CD4-positive, alpha-beta T cell treated with Interleukin-1 beta for 1 hour (primary cell): ENCODE measurements around the gene CKAP5.
A peak's percentile ranks its signal among the peaks of the same experiment; 100 is the strongest.
"Not testable (repeated sequence)": the region's sequence is repeated elsewhere in the genome, so short reads cannot be mapped to it uniquely, and the experiment has no call there.

Source experiments
- DNase-seq, 2 donors: peaks; one replicate each; pipeline ENCODE4 v3.0.0-alpha.2; 2020 to 2022

Gene CKAP5

GRCh38 chr11:46724088-46724487 lies 122.0 kb downstream of the CKAP5 start:
- no peak for DNase-seq

GRCh38 chr11:46723359-46723680 lies 122.8 kb downstream of the CKAP5 start:
- no peak for DNase-seq

GRCh38 chr11:46722566-46723358 lies 123.3 kb downstream of the CKAP5 start:
- no peak for DNase-seq

GRCh38 chr11:46721286-46721685 lies 124.8 kb downstream of the CKAP5 start:
- DNase-seq, result no peak

- no peak for DNase-seq
These were observed 126.4 kb downstream of the CKAP5 start for GRCh38 chr11:46719543-46720218.

GRCh38 chr11:46719048-46719542 lies 127.0 kb downstream of the CKAP5 start, which contains the start of gene F2:
Gene F2, plus strand, starts transcription at chr11:46719213. Its CDS starts 23 bp downstream, at chr11:46719236.
- DNase-seq, result no peak

GRCh38 chr11:46718155-46719019 lies 127.7 kb downstream of the CKAP5 start:
- no peak for DNase-seq

- not testable (repeated sequence) for DNase-seq
These were observed 128.3 kb downstream of the CKAP5 start for GRCh38 chr11:46717825-46718154.

- no peak for DNase-seq
These were observed 133.1 kb downstream of the CKAP5 start for GRCh38 chr11:46712874-46713576.

- DNase-seq, result no peak
These were observed 134.8 kb downstream of the CKAP5 start for GRCh38 chr11:46711303-46711702.

- no peak for DNase-seq
These were observed 135.2 kb downstream of the CKAP5 start for GRCh38 chr11:46710821-46711269.

GRCh38 chr11:46709351-46709750 lies 136.7 kb downstream of the CKAP5 start:
- DNase-seq, result not testable (repeated sequence)

GRCh38 chr11:46706886-46707285 lies 139.2 kb downstream of the CKAP5 start:
- DNase-seq, result no peak

- no peak for DNase-seq
These were observed 140.9 kb downstream of the CKAP5 start for GRCh38 chr11:46705070-46705688.

- no peak for DNase-seq
These were observed 144.9 kb downstream of the CKAP5 start for GRCh38 chr11:46701078-46701654.

GRCh38 chr11:46700241-46701077 lies 145.6 kb downstream of the CKAP5 start, which contains the start of the genes ARHGAP1 and ZNF408:
Gene ARHGAP1, minus strand, starts transcription at chr11:46700619. Its CDS starts 4,512 bp downstream, at chr11:46696107.
Gene ZNF408, plus strand, starts transcription at chr11:46701031. Its CDS starts 17 bp downstream, at chr11:46701048.
- peak; percentile 98 to 99 for DNase-seq

- no peak for DNase-seq
These were observed 147.5 kb downstream of the CKAP5 start for GRCh38 chr11:46698597-46698996.

- DNase-seq, result no peak
These were observed 148.4 kb downstream of the CKAP5 start for GRCh38 chr11:46697723-46698122.

GRCh38 chr11:46697303-46697702 lies 148.8 kb downstream of the CKAP5 start:
- no peak for DNase-seq

GRCh38 chr11:46696212-46696558 lies 149.9 kb downstream of the CKAP5 start:
- DNase-seq, result no peak
